ENCODE measurements around the gene NAGS. TPM values are rescaled to one million over a fixed set of nuclear protein-coding genes. Genes with fewer than 3 reads are reported as not detected.

Gene NAGS
- total and polyA plus RNA-seq, 2 experiments from 2014 or later = 14.0 to 14.4 TPM

DNA sequence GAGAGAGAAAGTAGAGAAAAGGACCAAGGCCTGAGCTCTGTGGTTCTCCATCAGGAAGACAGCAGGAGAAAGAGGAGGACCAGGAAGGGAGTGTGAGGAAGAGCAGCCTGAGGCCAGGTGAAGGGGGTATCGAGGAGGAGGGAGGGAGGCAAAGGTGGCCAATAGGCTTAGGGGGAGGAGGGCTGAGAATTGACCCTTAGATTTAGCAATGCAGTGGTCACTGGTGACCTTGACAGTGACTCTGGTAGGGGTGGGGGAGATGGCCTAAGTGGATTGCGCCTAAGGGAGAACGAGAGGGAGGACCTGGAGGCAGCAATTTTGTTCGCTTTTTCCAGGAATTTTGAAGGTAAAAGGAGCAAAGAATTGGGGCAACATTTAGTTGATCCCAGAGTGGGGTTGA is 5.4 kb upstream of the NAGS start:
- TF ChIP-seq EZH2phosphoT487 (IDR thresholded peaks at IDR 0.05; ENCODE audit: low read depth, severe bottlenecking, unreplicated experiment) = no peak
- no peak for TF ChIP-seq EZH2 (IDR thresholded peaks at IDR 0.05; ENCODE audit: borderline replicate concordance)
- TF ChIP-seq, protein P1, sequence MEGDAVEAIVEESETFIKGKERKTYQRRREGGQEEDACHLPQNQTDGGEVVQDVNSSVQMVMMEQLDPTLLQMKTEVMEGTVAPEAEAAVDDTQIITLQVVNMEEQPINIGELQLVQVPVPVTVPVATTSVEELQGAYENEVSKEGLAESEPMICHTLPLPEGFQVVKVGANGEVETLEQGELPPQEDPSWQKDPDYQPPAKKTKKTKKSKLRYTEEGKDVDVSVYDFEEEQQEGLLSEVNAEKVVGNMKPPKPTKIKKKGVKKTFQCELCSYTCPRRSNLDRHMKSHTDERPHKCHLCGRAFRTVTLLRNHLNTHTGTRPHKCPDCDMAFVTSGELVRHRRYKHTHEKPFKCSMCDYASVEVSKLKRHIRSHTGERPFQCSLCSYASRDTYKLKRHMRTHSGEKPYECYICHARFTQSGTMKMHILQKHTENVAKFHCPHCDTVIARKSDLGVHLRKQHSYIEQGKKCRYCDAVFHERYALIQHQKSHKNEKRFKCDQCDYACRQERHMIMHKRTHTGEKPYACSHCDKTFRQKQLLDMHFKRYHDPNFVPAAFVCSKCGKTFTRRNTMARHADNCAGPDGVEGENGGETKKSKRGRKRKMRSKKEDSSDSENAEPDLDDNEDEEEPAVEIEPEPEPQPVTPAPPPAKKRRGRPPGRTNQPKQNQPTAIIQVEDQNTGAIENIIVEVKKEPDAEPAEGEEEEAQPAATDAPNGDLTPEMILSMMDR (IDR thresholded peaks at IDR 0.05; ENCODE audit: poor library complexity) = no peak
- Histone ChIP-seq H3K27me3 (peaks cover 43% of the 10 kb centered on the region), H4K20me1 (ENCODE audit: insufficient read depth, poor library complexity, severe bottlenecking) (no peaks in the 10 kb centered on the region), H3K9me3 (ENCODE audit: low read depth) (no peaks in the 10 kb centered on the region), H3K4me3 (no peak overlapping the region), H3K27ac (no peak overlapping the region), H2AFZ (no peak overlapping the region), H3K36me3 (replicated peaks; ENCODE audit: insufficient read depth, low read depth) (no peaks in the 10 kb centered on the region), H3K79me2 (no peaks in the 10 kb centered on the region), H3K4me2 (no peak overlapping the region), H3K9me2 (replicated peaks; ENCODE audit: insufficient read depth) (no peaks in the 10 kb centered on the region), H3K4me1 (ENCODE audit: insufficient read depth) (peaks cover 10% of the 10 kb centered on the region)
- DNase-seq (ENCODE audit: low spot score) = no peak
- WGBS (ENCODE audit: low lambda C conversion rate, missing lambda C conversion rate) = 88% methylated on average over 4 of the region's 4 CpGs

- H4K20me1 ChIP-seq (ENCODE audit: insufficient read depth, poor library complexity, severe bottlenecking) = no peaks in the 10 kb centered on the region
- H3K4me3 ChIP-seq = no peak overlapping the region
- no peaks in the 10 kb centered on the region for H3K36me3 ChIP-seq (replicated peaks; ENCODE audit: insufficient read depth, low read depth)
- H3K79me2 ChIP-seq = no peaks in the 10 kb centered on the region
- H3K27ac ChIP-seq = no peak overlapping the region
- H3K9me3 ChIP-seq (ENCODE audit: low read depth) = no peaks in the 10 kb centered on the region
- DNase-seq (ENCODE audit: low spot score) = no peak
- peaks cover 43% of the 10 kb centered on the region for H3K27me3 ChIP-seq
- TF ChIP-seq, protein P1 (IDR thresholded peaks at IDR 0.05; ENCODE audit: poor library complexity) = no peak
- TF ChIP-seq EZH2 (IDR thresholded peaks at IDR 0.05; ENCODE audit: borderline replicate concordance) = no peak
- TF ChIP-seq EZH2phosphoT487 (IDR thresholded peaks at IDR 0.05; ENCODE audit: low read depth, severe bottlenecking, unreplicated experiment) = no peak
- H2AFZ ChIP-seq = no peak overlapping the region
- 93% methylated on average over 11 of the region's 12 CpGs for WGBS (ENCODE audit: low lambda C conversion rate, missing lambda C conversion rate)
- H3K4me2 ChIP-seq = no peak overlapping the region
- H3K9me2 ChIP-seq (replicated peaks; ENCODE audit: insufficient read depth) = no peaks in the 10 kb centered on the region
- H3K4me1 ChIP-seq (ENCODE audit: insufficient read depth) = peaks cover 13% of the 10 kb centered on the region
These were observed 4.1 kb upstream of the NAGS start for GRCh38 chr17:44000141-44000860.

DNA sequence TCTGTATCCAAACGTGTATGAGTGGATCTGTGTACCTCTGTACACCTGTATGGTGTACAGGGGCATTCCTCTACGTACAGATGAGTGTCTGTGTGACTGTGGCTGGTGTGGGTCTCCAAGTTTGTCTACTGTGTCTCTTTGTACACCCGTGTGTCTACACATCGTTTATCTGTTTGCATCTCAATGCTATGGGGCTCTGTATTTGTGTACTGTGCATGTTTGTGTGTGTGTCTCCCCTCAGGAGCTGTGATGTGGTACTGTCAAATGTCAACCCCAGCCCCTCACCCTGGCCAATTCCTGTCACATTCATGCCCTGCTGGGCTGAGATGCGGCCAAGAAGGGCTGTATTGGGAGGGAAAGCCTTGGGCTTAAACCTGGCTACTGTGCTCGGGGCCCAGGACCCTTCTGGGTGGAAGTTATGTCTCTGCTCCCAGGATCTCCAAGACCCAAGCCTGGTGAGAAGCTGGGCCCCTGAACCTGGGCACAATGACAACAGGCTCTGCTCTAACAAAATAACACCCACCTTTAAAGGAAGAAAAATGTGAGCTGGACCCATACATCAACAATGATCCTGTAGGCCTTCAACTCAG is 3.5 kb upstream of the NAGS start:
- Histone ChIP-seq H3K9me3 (ENCODE audit: low read depth) (no peaks in the 10 kb centered on the region), H3K4me2 (no peak overlapping the region), H4K20me1 (ENCODE audit: insufficient read depth, poor library complexity, severe bottlenecking) (no peaks in the 10 kb centered on the region), H3K27ac (no peak overlapping the region), H3K4me3 (no peak overlapping the region), H3K79me2 (no peaks in the 10 kb centered on the region), H3K9me2 (replicated peaks; ENCODE audit: insufficient read depth) (no peaks in the 10 kb centered on the region), H3K27me3 (peaks cover 45% of the 10 kb centered on the region), H3K36me3 (replicated peaks; ENCODE audit: insufficient read depth, low read depth) (no peaks in the 10 kb centered on the region), H3K4me1 (ENCODE audit: insufficient read depth) (peaks cover 19% of the 10 kb centered on the region), H2AFZ (no peak overlapping the region)
- DNase-seq (ENCODE audit: low spot score) = no peak
- 72% methylated on average over 6 of the region's 6 CpGs for WGBS (ENCODE audit: low lambda C conversion rate, missing lambda C conversion rate)
- TF ChIP-seq, protein P1 (IDR thresholded peaks at IDR 0.05; ENCODE audit: poor library complexity) = no peak
- TF ChIP-seq EZH2phosphoT487 (IDR thresholded peaks at IDR 0.05; ENCODE audit: low read depth, severe bottlenecking, unreplicated experiment) (no peak), EZH2 (IDR thresholded peaks at IDR 0.05; ENCODE audit: borderline replicate concordance) (no peak)

All from hepatocyte (in vitro differentiated cells).